Activated naive CD4-positive, alpha-beta T cell treated with anti-CD3 and anti-CD28 coated beads, Interleukin-2, amount 50 U/mL, for 24 hours (primary cell): ENCODE data around the gene CRHR1.

Experiments used
- H3K27ac Mint-ChIP-seq: one replicate; pipeline ENCODE4 v1.8.0; 2021; ENCODE audit warnings: mild to moderate bottlenecking, mixed read lengths
- H3K27me3 Mint-ChIP-seq: one replicate; pipeline ENCODE4 v1.8.0; 2021; ENCODE audit warnings: mixed read lengths
- H3K36me3 Mint-ChIP-seq: one replicate; pipeline ENCODE4 v1.8.0; 2021; ENCODE audit warnings: mixed read lengths
- H3K4me1 Mint-ChIP-seq: one replicate; pipeline ENCODE4 v1.8.0; 2021; ENCODE audit warnings: mixed read lengths
- H3K4me3 Mint-ChIP-seq: one replicate; pipeline ENCODE4 v1.8.0; 2021; ENCODE audit warnings: mild to moderate bottlenecking, mixed read lengths
- H3K9me3 Mint-ChIP-seq: one replicate; pipeline ENCODE4 v1.8.0; 2021; ENCODE audit warnings: mixed read lengths

CRHR1 gene

DNA sequence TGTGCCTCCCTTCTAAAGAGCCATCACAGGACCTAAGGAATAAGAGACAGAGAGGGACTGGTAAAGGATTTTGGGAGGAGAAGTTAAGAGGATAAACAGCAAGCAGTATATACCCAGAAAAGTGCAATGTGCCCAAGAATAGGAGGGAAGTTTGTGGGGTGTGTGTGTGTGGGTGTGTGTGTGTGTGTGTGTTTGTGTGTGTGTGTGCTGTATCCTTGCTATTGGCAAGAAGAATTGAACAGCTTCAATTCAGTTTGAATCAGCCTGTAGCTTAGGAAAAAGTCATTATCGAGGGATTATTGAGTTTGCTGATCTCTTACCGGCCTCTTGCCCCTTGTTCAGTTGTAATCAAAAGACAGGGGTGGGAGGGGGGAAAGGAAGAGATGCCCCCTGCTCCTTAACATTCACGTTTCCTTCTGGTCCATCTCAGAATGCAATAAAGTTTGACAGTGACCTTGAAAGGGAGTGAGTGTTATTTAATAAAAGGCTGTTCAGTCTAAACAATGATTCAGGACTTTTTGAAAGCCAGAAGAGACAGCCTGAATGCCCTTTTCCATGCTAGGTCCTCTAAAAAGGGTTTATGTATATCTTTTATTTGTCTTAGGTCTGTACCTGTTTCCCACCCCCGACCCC is 86.3 kb downstream of the CRHR1 start:
- H3K9me3 Mint-ChIP-seq = no peaks in the 10 kb centered on the region
- H3K27ac Mint-ChIP-seq = no peak overlapping the region
- no peaks in the 10 kb centered on the region for H3K36me3 Mint-ChIP-seq
- no peaks in the 10 kb centered on the region for H3K27me3 Mint-ChIP-seq
- H3K4me1 Mint-ChIP-seq = peaks cover 11% of the 10 kb centered on the region
- H3K4me3 Mint-ChIP-seq = no peak overlapping the region

DNA sequence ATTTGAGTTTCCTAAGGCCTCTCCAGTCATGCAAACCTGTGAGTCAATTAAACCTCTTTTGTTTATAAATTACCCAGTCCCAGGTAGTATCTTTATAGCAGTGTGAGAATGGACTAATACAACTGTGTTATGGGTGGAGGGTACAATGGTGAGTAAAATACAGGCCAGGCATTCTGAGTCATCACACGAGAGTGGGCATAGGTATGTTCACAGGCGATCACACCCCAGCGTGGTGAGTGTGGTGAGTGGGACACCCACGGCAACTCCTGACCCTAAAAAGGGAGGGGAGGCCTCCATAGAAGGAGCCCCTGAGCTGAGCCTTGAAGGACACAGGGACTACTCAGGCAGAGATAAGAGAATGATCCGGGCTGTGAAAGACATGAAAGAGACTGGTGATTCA is 87.6 kb downstream of the CRHR1 start:
- Mint-ChIP-seq H3K4me3 (no peak overlapping the region), H3K36me3 (no peaks in the 10 kb centered on the region), H3K4me1 (peaks cover 11% of the 10 kb centered on the region), H3K27ac (no peak overlapping the region), H3K27me3 (no peaks in the 10 kb centered on the region), H3K9me3 (no peaks in the 10 kb centered on the region)

DNA sequence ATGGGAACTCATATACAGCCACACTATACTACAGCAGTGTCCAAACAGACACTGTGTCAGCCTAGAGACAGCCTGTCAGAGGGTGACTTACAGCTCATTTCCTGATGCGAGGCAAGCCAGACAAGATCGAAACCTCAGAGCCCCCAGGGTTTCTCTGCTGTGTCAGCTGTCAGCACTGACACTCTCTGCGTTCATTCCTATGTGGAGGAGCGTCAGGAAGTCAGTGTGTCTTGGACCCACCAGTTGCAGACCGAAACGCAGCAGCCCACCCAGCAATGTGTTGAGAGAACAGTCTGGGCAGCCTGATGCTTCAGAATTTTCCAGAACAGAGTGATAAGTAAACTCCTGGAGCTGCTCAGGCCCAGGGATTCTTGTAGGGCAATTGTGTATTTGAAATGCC is 89.6 kb downstream of the CRHR1 start:
- peak overlapping the region; percentile 49 for H3K4me3 Mint-ChIP-seq
- H3K27ac Mint-ChIP-seq = peak overlapping the region; percentile 35
- no peaks in the 10 kb centered on the region for H3K27me3 Mint-ChIP-seq
- no peaks in the 10 kb centered on the region for H3K9me3 Mint-ChIP-seq
- no peaks in the 10 kb centered on the region for H3K36me3 Mint-ChIP-seq
- H3K4me1 Mint-ChIP-seq = peaks cover 11% of the 10 kb centered on the region

DNA sequence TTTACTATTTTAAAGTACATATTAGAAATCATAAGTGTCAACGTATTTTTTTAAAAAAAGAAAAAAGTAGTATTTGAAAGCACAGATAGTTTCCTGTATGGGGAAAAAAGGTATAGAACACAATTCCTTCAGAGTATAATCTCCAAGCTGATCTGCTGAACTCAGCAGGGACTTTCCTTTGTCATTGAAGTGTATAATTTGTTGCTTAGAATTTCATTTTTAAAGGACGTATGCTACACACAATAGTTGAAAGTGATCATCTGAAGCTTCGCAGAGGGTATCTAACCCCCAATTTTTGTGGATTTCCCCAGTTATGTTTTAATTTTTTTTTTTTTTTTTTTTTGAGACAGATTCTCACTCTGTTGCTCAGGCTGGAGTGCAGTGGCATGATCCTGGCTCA is 90.0 kb downstream of the CRHR1 start:
- Mint-ChIP-seq H3K27ac (no peak overlapping the region), H3K4me3 (no peak overlapping the region), H3K27me3 (no peaks in the 10 kb centered on the region)

GRCh38 chr17:45876539-45876938 is 92.4 kb downstream of the CRHR1 start:
- Mint-ChIP-seq H3K4me3 (no peak overlapping the region), H3K27ac (no peak overlapping the region), H3K9me3 (no peaks in the 10 kb centered on the region), H3K27me3 (no peaks in the 10 kb centered on the region), H3K36me3 (no peaks in the 10 kb centered on the region), H3K4me1 (peaks cover 11% of the 10 kb centered on the region)

More for the DNA sequence above, 90.0 kb downstream of the CRHR1 start:
- Mint-ChIP-seq H3K9me3 (no peaks in the 10 kb centered on the region), H3K36me3 (no peaks in the 10 kb centered on the region), H3K4me1 (peaks cover 11% of the 10 kb centered on the region)

DNA sequence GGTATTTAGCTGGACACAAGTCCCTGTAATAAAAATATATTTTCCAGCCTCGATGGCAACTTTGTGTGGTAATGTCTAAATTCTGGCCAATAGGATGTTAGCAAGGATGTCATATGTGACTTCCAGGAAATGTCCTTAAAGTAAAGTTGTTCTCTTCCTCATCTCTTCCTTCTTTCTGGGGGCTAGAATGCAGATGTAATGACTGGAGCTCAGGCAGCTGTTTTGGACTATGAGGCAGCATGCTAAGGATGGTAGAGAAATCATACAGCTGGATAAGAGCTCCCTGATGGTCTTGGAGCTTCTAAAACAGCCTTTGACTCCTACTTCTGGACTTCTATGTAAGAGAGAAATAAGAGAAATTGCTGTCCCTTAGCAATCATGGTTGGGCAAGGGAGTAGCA is 93.3 kb downstream of the CRHR1 start:
- no peaks in the 10 kb centered on the region for H3K36me3 Mint-ChIP-seq
- H3K9me3 Mint-ChIP-seq = no peaks in the 10 kb centered on the region
- H3K4me1 Mint-ChIP-seq = peaks cover 11% of the 10 kb centered on the region
- H3K27me3 Mint-ChIP-seq = no peaks in the 10 kb centered on the region
- H3K27ac Mint-ChIP-seq = no peak overlapping the region
- no peak overlapping the region for H3K4me3 Mint-ChIP-seq

GRCh38 chr17:45883063-45883462 is 98.9 kb downstream of the CRHR1 start:
- H3K27ac Mint-ChIP-seq = no peak overlapping the region
- H3K27me3 Mint-ChIP-seq = no peaks in the 10 kb centered on the region
- H3K4me3 Mint-ChIP-seq = no peak overlapping the region
- H3K36me3 Mint-ChIP-seq = no peaks in the 10 kb centered on the region
- H3K4me1 Mint-ChIP-seq = no peaks in the 10 kb centered on the region
- H3K9me3 Mint-ChIP-seq = no peaks in the 10 kb centered on the region
